ENCODE measurements around the gene TRAF3IP3.
A peak's percentile ranks its signal among the peaks of the same experiment; 100 is the strongest.

The TRAF3IP3 gene

GRCh38 chr1:209823143-209824041, 67.5 kb downstream of the TRAF3IP3 start:
- DNase-seq = peak; percentile 63
- Histone ChIP-seq H3K27ac (peak overlapping the region; percentile 51), H3K27me3 (replicated peaks) (no peaks in the 10 kb centered on the region), H3K4me3 (ENCODE audit: low read depth, low read length) (peak overlapping the region; percentile 1), H3K36me3 (replicated peaks) (no peaks in the 10 kb centered on the region)
- peak; percentile 71 for TF ChIP-seq CTCF (IDR thresholded peaks at IDR 0.05; ENCODE audit: low read depth, low read length, missing control alignments)
- in situ Hi-C loops (cut with HindIII; ENCODE audit: low pct_ligation_motif_present, low sequenced_read_pairs) = no loop called here

GRCh38 chr1:209825591-209826434, 70.0 kb downstream of the TRAF3IP3 start:
- H3K27ac ChIP-seq = no peak overlapping the region
- H3K4me3 ChIP-seq (ENCODE audit: low read depth, low read length) = no peak overlapping the region
- DNase-seq = no peak
- in situ Hi-C loops (cut with HindIII; ENCODE audit: low pct_ligation_motif_present, low sequenced_read_pairs) = no loop called here
- TF ChIP-seq CTCF (IDR thresholded peaks at IDR 0.05; ENCODE audit: low read depth, low read length, missing control alignments) = no peak
- H3K27me3 ChIP-seq (replicated peaks) = no peaks in the 10 kb centered on the region
- peaks cover 1% of the 10 kb centered on the region for H3K36me3 ChIP-seq (replicated peaks)

- in situ Hi-C loops (cut with HindIII; ENCODE audit: low pct_ligation_motif_present, low sequenced_read_pairs) = no loop called here
- H3K27ac ChIP-seq = peak within 1 kb of the TSS; percentile 75
- TF ChIP-seq CTCF (IDR thresholded peaks at IDR 0.05; ENCODE audit: low read depth, low read length, missing control alignments) = peak; percentile 80
Observed at GRCh38 chr1:209827384-209828262, 71.8 kb downstream of the TRAF3IP3 start, which contains the start of gene UTP25. Gene UTP25, plus strand, starts transcription at chr1:209827972. Its CDS starts 92 bp downstream, at chr1:209828064.

GRCh38 chr1:209829716-209830115, 73.9 kb downstream of the TRAF3IP3 start:
- H3K27me3 ChIP-seq (replicated peaks) = no peaks in the 10 kb centered on the region
- H3K27ac ChIP-seq = no peak overlapping the region
- in situ Hi-C loops (cut with HindIII; ENCODE audit: low pct_ligation_motif_present, low sequenced_read_pairs) = no loop called here
- TF ChIP-seq CTCF (IDR thresholded peaks at IDR 0.05; ENCODE audit: low read depth, low read length, missing control alignments) = no peak
- peaks cover 19% of the 10 kb centered on the region for H3K36me3 ChIP-seq (replicated peaks)
- no peak overlapping the region for H3K4me3 ChIP-seq (ENCODE audit: low read depth, low read length)
- no peak for DNase-seq

More at GRCh38 chr1:209827384-209828262, 71.8 kb downstream of the TRAF3IP3 start, which contains the start of gene UTP25:
- peak; percentile 97 for DNase-seq
- Histone ChIP-seq H3K36me3 (replicated peaks) (peaks cover 7% of the 10 kb centered on the region), H3K4me3 (ENCODE audit: low read depth, low read length) (peak within 1 kb of the TSS; percentile 74), H3K27me3 (replicated peaks) (no peaks in the 10 kb centered on the region)

GRCh38 chr1:209830722-209831121, 74.9 kb downstream of the TRAF3IP3 start:
- in situ Hi-C loops (cut with HindIII; ENCODE audit: low pct_ligation_motif_present, low sequenced_read_pairs) = no loop called here
- no peak for DNase-seq
- Histone ChIP-seq H3K36me3 (replicated peaks) (peaks cover 24% of the 10 kb centered on the region), H3K27ac (no peak overlapping the region), H3K27me3 (replicated peaks) (no peaks in the 10 kb centered on the region), H3K4me3 (ENCODE audit: low read depth, low read length) (no peak overlapping the region)
- no peak for TF ChIP-seq CTCF (IDR thresholded peaks at IDR 0.05; ENCODE audit: low read depth, low read length, missing control alignments)

All from brain microvascular endothelial cell (primary cell).